Vagina (tissue), 2 donors: Measurements from ENCODE around the gene GLOD4. TPM values are rescaled to one million over a fixed set of nuclear protein-coding genes. Genes with fewer than 3 reads are reported as not detected.
A peak's percentile ranks its signal among the peaks of the same experiment; 100 is the strongest.
"Not testable (repeated sequence)": the region's sequence is repeated elsewhere in the genome, so short reads cannot be mapped to it uniquely, and the experiment has no call there.

Experiments
- DNase-seq, 2 donors: peaks; one replicate each; pipeline ENCODE4 v3.0.0-alpha.2; 2017; ENCODE audit errors: extremely low spot score in 2 of 2
- H3K27ac ChIP-seq: fragments of 200-600 bp; sonication (generic); one replicate; pipeline ENCODE4 v1.5.1; 2019
- H3K27me3 ChIP-seq: fragments of 200-600 bp; sonication (generic); one replicate; pipeline ENCODE4 v1.5.1; 2019
- H3K36me3 ChIP-seq, 2 donors: fragments of 200-600 bp; sonication (generic); one replicate each; pipeline ENCODE4 v1.5.1; 2017 to 2019
- H3K4me1 ChIP-seq: fragments of 200-600 bp; sonication (generic); one replicate; pipeline ENCODE4 v1.5.1; 2019
- H3K4me3 ChIP-seq, 2 donors: fragments of 200-600 bp; sonication (generic); 1 replicate in 1 of 2; 2 replicates in 1 of 2; pipeline ENCODE4 v1.5.1; 2016 to 2019
- H3K9me3 ChIP-seq: fragments of 200-600 bp; sonication (generic); one replicate; pipeline ENCODE4 v1.5.1; 2019
- POLR2A ChIP-seq, 2 donors: fragments of 450-650 bp; IDR thresholded peaks; one replicate each; pipeline ENCODE4 v1.6.1; 2017; ENCODE audit warnings: antibody characterized with exemption in 2 of 2, mild to moderate bottlenecking in 2 of 2, moderate library complexity in 2 of 2
- POLR2AphosphoS5 ChIP-seq, 2 donors: sonication (generic); formaldehyde crosslinking; IDR thresholded peaks; one replicate each; pipeline ENCODE4 v1.9.0; 2017; ENCODE audit warnings: antibody characterized with exemption in 2 of 2, mild to moderate bottlenecking in 2 of 2, low read depth in 1 of 2; ENCODE audit not compliant: insufficient read depth in 1 of 2
- intact Hi-C: fragments of 100-400 bp; cut with DNase I; formaldehyde crosslinking; loops from one replicate; pipeline ENCODE4 v1.15.1; 2023
- total RNA-seq: library from RNA; depleted of rRNA; stranded (reverse); fragments of >200 nt; gene quantifications from one replicate; pipeline ENCODE4 v1.2.3, GENCODE V29; 2016
- TF ChIP-seq, protein P1 (sequence below), 3 experiments: fragments of 450-650 bp in 2 of 3; fragments of 200-600 bp in 1 of 3; sonication (generic) in 1 of 3; IDR thresholded peaks; one replicate each; pipeline ENCODE4 v1.5.1; 2017 to 2019; ENCODE audit warnings: antibody characterized with exemption in 3 of 3, mild to moderate bottlenecking in 2 of 3, moderate library complexity in 2 of 3

Gene GLOD4
- total RNA-seq, 1 donor from 2014 or later = 36.8 TPM

DNA sequence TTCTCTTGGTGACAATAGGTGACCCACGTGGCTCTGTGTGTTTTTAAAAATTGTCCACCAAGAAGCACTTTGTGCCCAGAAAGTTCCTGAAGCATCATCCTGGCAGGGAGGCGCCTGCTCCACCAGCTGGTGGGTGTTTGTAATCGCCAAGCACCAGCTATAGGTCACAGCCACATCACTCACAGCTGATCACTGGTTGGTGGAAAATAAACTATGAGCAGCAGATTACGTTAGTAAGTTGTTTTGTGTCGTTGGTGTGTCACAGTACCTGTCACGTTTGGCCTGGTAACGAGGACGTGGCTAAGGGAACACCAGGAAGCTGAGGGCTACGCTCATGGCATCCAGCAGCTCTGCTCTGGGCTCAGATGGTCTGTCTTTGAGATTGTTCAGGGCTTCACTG lies 10.2 kb upstream of the GLOD4 start:
- no peak for TF ChIP-seq POLR2AphosphoS5 (IDR thresholded peaks at IDR 0.05; ENCODE audit: insufficient read depth in 1 of 2, low read depth in 1 of 2)
- TF ChIP-seq, protein P1, sequence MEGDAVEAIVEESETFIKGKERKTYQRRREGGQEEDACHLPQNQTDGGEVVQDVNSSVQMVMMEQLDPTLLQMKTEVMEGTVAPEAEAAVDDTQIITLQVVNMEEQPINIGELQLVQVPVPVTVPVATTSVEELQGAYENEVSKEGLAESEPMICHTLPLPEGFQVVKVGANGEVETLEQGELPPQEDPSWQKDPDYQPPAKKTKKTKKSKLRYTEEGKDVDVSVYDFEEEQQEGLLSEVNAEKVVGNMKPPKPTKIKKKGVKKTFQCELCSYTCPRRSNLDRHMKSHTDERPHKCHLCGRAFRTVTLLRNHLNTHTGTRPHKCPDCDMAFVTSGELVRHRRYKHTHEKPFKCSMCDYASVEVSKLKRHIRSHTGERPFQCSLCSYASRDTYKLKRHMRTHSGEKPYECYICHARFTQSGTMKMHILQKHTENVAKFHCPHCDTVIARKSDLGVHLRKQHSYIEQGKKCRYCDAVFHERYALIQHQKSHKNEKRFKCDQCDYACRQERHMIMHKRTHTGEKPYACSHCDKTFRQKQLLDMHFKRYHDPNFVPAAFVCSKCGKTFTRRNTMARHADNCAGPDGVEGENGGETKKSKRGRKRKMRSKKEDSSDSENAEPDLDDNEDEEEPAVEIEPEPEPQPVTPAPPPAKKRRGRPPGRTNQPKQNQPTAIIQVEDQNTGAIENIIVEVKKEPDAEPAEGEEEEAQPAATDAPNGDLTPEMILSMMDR (IDR thresholded peaks at IDR 0.05) = no peak
- TF ChIP-seq POLR2A (IDR thresholded peaks at IDR 0.05) = no peak
- Histone ChIP-seq H3K4me1 (peaks cover 42% of the 10 kb centered on the region), H3K36me3 (peaks cover 0 to 33% of the 10 kb centered on the region in 2 donors), H3K4me3 (no peak overlapping the region), H3K27me3 (no peaks in the 10 kb centered on the region), H3K27ac (peak overlapping the region; percentile 51), H3K9me3 (no peaks in the 10 kb centered on the region)
- peak in 1 of 2 donors; percentile 74 for DNase-seq
- intact Hi-C loops = loop anchor here (10.0 kb wide), 2 partner anchors 93 to 263 kb away; no protein-coding TSS in a partner anchor

DNA sequence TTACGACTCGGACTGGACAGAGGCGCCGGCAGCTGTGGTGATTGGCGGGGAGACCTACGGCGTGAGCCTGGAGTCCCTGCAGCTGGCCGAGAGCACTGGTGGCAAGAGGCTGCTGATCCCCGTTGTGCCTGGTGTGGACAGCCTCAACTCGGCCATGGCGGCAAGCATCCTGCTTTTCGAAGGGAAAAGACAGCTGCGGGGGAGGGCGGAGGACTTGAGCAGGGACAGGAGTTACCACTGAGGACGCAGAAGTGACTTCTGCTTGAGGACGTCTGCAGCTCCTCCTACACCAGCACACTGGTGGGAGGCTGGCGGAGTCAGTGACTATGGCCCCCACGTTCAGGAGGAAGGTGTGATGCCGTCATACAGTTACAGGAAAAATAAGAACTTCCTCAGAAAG lies 9.7 kb upstream of the GLOD4 start:
- Histone ChIP-seq H3K4me3 (no peak overlapping the region), H3K9me3 (no peaks in the 10 kb centered on the region), H3K27ac (peak overlapping the region; percentile 51), H3K4me1 (peaks cover 42% of the 10 kb centered on the region), H3K27me3 (no peaks in the 10 kb centered on the region), H3K36me3 (peaks cover 0 to 33% of the 10 kb centered on the region in 2 donors)
- peak in 1 of 2 donors; percentile 13 for TF ChIP-seq POLR2AphosphoS5 (IDR thresholded peaks at IDR 0.05; ENCODE audit: insufficient read depth in 1 of 2, low read depth in 1 of 2)
- TF ChIP-seq, protein P1 (IDR thresholded peaks at IDR 0.05) = no peak
- intact Hi-C loops = loop anchor here (10.0 kb wide), 2 partner anchors 93 to 263 kb away; no protein-coding TSS in a partner anchor
- peak in 1 of 2 donors; percentile 81 for DNase-seq

DNA sequence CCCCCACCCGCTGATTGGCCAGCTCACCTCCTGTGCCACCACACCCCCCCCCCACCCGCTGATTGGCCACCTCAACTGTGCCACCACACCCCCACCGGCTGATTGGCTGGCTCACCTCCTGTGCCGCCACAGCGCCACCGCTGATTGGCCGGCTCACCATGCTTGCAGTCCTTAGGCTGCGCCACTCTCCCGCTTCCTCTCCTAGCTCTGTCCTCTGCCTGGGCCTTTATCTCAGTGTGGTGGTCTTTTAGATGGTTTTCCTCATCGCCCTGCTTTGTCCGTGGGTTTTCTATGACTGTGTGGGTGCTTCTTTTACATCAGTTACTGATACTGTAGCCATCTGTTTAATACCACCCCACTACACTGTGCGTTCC lies 8.8 kb upstream of the GLOD4 start:
- not testable (repeated sequence) for H3K27me3 ChIP-seq, H3K4me3 ChIP-seq, DNase-seq, H3K9me3 ChIP-seq
- intact Hi-C loops = loop anchor here (10.0 kb wide), 2 partner anchors 94 to 264 kb away; no protein-coding TSS in a partner anchor
- peak overlapping the region; percentile 51 for H3K27ac ChIP-seq
- peaks cover 0 to 33% of the 10 kb centered on the region in 2 donors for H3K36me3 ChIP-seq
- peaks cover 42% of the 10 kb centered on the region for H3K4me1 ChIP-seq

DNA sequence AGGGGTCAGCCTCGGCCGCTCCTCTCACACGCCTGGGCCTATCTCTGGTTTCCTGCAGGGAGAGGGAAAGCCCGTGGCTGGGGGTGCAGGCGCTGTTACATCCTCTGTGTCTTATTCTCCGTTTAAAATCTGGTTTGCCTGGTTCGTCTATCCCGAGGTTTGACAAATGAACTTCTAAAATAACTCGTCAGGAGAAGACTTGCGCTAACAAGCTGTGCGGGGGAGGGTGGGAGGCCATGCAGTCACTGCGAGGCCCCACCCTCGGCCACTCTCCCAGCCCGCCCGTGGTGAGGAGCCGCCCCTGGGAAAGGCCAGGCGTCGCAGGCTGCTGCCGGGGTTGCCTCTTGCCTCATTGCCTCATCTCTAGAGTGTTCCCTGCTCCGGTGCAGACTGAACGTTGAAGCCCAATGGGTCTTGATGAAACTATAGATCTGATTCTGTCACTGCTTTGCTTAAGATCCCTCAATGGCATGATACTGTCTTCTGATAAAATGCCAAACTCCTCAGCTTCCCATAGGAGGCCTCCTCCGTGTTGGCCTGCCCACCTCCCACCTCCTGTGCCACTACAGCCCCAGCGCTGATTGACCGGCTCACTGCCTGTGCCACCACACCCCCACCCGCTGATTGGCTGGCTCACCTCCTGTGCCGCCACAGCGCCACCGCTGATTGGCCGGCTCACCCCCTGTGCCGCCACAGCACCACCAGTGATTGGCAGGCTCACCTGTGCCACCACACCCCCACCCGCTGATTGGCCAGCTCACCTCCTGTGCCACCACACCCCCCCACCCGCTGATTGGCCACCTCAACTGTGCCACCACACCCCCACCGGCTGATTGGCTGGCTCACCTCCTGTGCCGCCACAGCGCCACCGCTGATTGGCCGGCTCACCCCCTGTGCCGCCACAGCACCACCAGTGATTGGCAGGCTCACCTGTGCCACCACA lies 8.1 kb upstream of the GLOD4 start:
- peaks cover 0 to 33% of the 10 kb centered on the region in 2 donors for H3K36me3 ChIP-seq
- peak overlapping the region; percentile 71 for H3K27ac ChIP-seq
- not testable (repeated sequence) for H3K9me3 ChIP-seq, H3K4me3 ChIP-seq, H3K27me3 ChIP-seq
- peaks cover 36% of the 10 kb centered on the region for H3K4me1 ChIP-seq
- peak in 1 of 2 donors; percentile 87 for DNase-seq
- intact Hi-C loops = loop anchor here (10.0 kb wide), 2 partner anchors 95 to 265 kb away; no protein-coding TSS in a partner anchor
- peak; percentile 19 to 51 for TF ChIP-seq POLR2AphosphoS5 (IDR thresholded peaks at IDR 0.05; ENCODE audit: insufficient read depth in 1 of 2, low read depth in 1 of 2)

DNA sequence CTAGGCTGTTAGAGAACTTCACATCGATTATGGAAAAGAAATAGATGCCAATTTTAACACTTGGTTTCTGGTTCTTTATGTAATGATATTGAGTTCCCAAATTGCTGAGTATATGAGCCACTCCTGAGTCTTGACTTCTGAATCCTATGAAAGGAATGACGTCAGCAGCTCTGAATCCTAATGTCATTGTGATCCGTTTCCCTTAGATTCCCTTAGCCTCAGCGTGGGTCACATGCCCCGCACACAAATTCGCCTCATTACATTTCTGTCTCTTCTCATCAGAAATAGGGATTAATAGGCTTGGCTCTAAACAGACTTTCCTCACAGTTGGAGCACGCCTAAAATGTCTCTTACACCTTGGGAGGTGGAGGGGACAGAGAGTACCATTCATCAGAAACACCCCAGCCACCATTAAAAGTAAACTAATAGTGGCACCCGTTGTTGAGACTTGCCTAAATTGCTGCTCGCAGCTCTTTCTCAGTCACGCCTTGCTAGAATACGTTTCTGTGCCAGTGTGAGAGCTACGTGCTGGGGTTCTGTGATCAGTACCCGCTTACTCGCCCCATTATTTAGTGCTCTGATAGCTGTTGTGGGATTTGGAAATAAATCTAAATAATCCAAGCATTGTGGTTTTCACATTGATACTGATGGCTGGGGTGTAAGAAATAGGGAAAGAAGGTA lies 7.2 kb upstream of the GLOD4 start:
- peaks cover 29% of the 10 kb centered on the region for H3K4me1 ChIP-seq
- DNase-seq = no peak
- H3K36me3 ChIP-seq = peaks cover 0 to 33% of the 10 kb centered on the region in 2 donors
- TF ChIP-seq, protein P1 (IDR thresholded peaks at IDR 0.05) = no peak
- TF ChIP-seq POLR2A (IDR thresholded peaks at IDR 0.05) = no peak
- peak in 1 of 2 donors; percentile 12 for TF ChIP-seq POLR2AphosphoS5 (IDR thresholded peaks at IDR 0.05; ENCODE audit: insufficient read depth in 1 of 2, low read depth in 1 of 2)
- intact Hi-C loops = no loop called here
- H3K27ac ChIP-seq = peak overlapping the region; percentile 71
- H3K4me3 ChIP-seq = no peak overlapping the region
- no peaks in the 10 kb centered on the region for H3K27me3 ChIP-seq
- no peaks in the 10 kb centered on the region for H3K9me3 ChIP-seq
